H9 (cell line): ENCODE results near the gene PLCZ1. TPM values are rescaled to one million over a fixed set of nuclear protein-coding genes. Genes with fewer than 3 reads are reported as not detected.
A peak's percentile ranks its signal among the peaks of the same experiment; 100 is the strongest.

Experiments used
- DNase-seq: peaks from one replicate; pipeline ENCODE4 v3.0.0-alpha.2; 2017
- H2AFZ ChIP-seq: one replicate; pipeline ENCODE4 v1.6.1; 2013; ENCODE audit warnings: mild to moderate bottlenecking, low read length, control low read depth, moderate library complexity
- H2AK5ac ChIP-seq: 2 replicates; pipeline ENCODE4 v1.6.1; 2013; ENCODE audit warnings: low read length, control low read depth, mixed read lengths; ENCODE audit not compliant: insufficient read length
- H2BK120ac ChIP-seq: one replicate; pipeline ENCODE4 v1.6.1; 2013; ENCODE audit warnings: low read depth, mild to moderate bottlenecking, low read length, control low read depth, inconsistent platforms; ENCODE audit not compliant: poor library complexity, severe bottlenecking
- H2BK12ac ChIP-seq: 2 replicates; pipeline ENCODE4 v1.6.1; 2013; ENCODE audit warnings: low read length, control low read depth, mixed read lengths, low read depth; ENCODE audit not compliant: insufficient read length
- H2BK15ac ChIP-seq: 2 replicates; pipeline ENCODE4 v1.6.1; 2013; ENCODE audit warnings: low read depth, low read length, control low read depth
- H2BK20ac ChIP-seq: one replicate; pipeline ENCODE4 v1.6.1; 2013; ENCODE audit warnings: low read depth, mild to moderate bottlenecking, low read length, control low read depth, inconsistent platforms; ENCODE audit not compliant: poor library complexity, severe bottlenecking
- H2BK5ac ChIP-seq: 2 replicates; pipeline ENCODE4 v1.6.1; 2013; ENCODE audit warnings: low read length, control low read depth, mixed read lengths; ENCODE audit not compliant: insufficient read length
- H3K14ac ChIP-seq: 2 replicates; pipeline ENCODE4 v1.6.1; 2013; ENCODE audit warnings: low read length, control low read depth; ENCODE audit not compliant: insufficient read depth
- H3K18ac ChIP-seq: 2 replicates; pipeline ENCODE4 v1.6.1; 2013; ENCODE audit warnings: low read depth, mild to moderate bottlenecking, mixed read lengths, low read length, control low read depth; ENCODE audit not compliant: insufficient read length
- H3K23ac ChIP-seq: 2 replicates; pipeline ENCODE4 v1.6.1; 2013; ENCODE audit warnings: low read length, control low read depth, mixed read lengths, low read depth; ENCODE audit not compliant: insufficient read length
- H3K23me2 ChIP-seq: 2 replicates; pipeline ENCODE4 v1.6.1; 2013; ENCODE audit warnings: low read depth, mild to moderate bottlenecking, mixed read lengths, low read length, control low read depth; ENCODE audit not compliant: insufficient read length, poor library complexity, severe bottlenecking
- H3K27ac ChIP-seq: 2 replicates; pipeline ENCODE4 v1.5.1; 2013; ENCODE audit warnings: low read length, control low read depth, mixed read lengths, low read depth; ENCODE audit not compliant: insufficient read length
- H3K27me3 ChIP-seq: 2 replicates; pipeline ENCODE4 v1.6.1; 2013; ENCODE audit warnings: low read length, control low read depth, inconsistent platforms; ENCODE audit not compliant: insufficient read depth
- H3K4ac ChIP-seq: 2 replicates; pipeline ENCODE4 v1.6.1; 2013; ENCODE audit warnings: low read depth, mild to moderate bottlenecking, control low read depth, inconsistent platforms, low read length, moderate library complexity
- H3K4me1 ChIP-seq: 2 replicates; pipeline ENCODE4 v1.6.1; 2013; ENCODE audit warnings: low read length, control low read depth, inconsistent platforms; ENCODE audit not compliant: insufficient read depth
- H3K4me2 ChIP-seq: 2 replicates; pipeline ENCODE4 v1.6.1; 2013; ENCODE audit warnings: low read length, control low read depth, mixed read lengths; ENCODE audit not compliant: insufficient read length, insufficient read depth
- H3K56ac ChIP-seq: 2 replicates; pipeline ENCODE4 v1.6.1; 2013; ENCODE audit warnings: low read depth, mild to moderate bottlenecking, mixed read lengths, low read length, control low read depth; ENCODE audit not compliant: insufficient read length
- H3K79me1 ChIP-seq: 2 replicates; pipeline ENCODE4 v1.6.1; 2013; ENCODE audit warnings: low read depth, mild to moderate bottlenecking, moderate library complexity, low read length, control low read depth, inconsistent platforms; ENCODE audit not compliant: insufficient read depth, poor library complexity, severe bottlenecking
- H3K79me2 ChIP-seq: 2 replicates; pipeline ENCODE4 v1.6.1; 2013; ENCODE audit warnings: low read length, control low read depth, inconsistent platforms; ENCODE audit not compliant: insufficient read depth
- H3K9ac ChIP-seq: 2 replicates; pipeline ENCODE4 v1.6.1; 2013; ENCODE audit warnings: low read length, control low read depth, mixed read lengths; ENCODE audit not compliant: insufficient read length; ENCODE audit errors: extremely low read depth
- H3K9me3 ChIP-seq: one replicate; pipeline ENCODE4 v1.6.1; 2013; ENCODE audit warnings: low read depth, low read length, inconsistent platforms; ENCODE audit not compliant: control insufficient read depth
- H3T11ph ChIP-seq: one replicate; pipeline ENCODE4 v1.6.1; 2013; ENCODE audit warnings: mild to moderate bottlenecking, low read length, control low read depth, inconsistent platforms
- H4K20me1 ChIP-seq: one replicate; pipeline ENCODE4 v1.6.1; 2013; ENCODE audit not compliant: control insufficient read depth, insufficient read length, insufficient read depth
- H4K5ac ChIP-seq: 2 replicates; pipeline ENCODE4 v1.6.1; 2013; ENCODE audit warnings: low read depth, mild to moderate bottlenecking, mixed read lengths, low read length, control low read depth; ENCODE audit not compliant: insufficient read length
- H4K8ac ChIP-seq: replicated peaks from 2 replicates; pipeline ENCODE4 v1.6.1; 2013; ENCODE audit warnings: low read length, control low read depth, mixed read lengths, low read depth; ENCODE audit not compliant: insufficient read length
- H4K91ac ChIP-seq: 2 replicates; pipeline ENCODE4 v1.6.1; 2013; ENCODE audit warnings: low read depth, mild to moderate bottlenecking, moderate library complexity, mixed read lengths, low read length, control low read depth; ENCODE audit not compliant: insufficient read length
- H3K27ac Mint-ChIP-seq, 3 experiments: 2 replicates in 2 of 3; 3 replicates in 1 of 3; pipeline ENCODE4 v1.8.0; 2020 to 2021; ENCODE audit warnings: mixed read lengths in 3 of 3, mild to moderate bottlenecking in 1 of 3, moderate library complexity in 1 of 3
- H3K27me3 Mint-ChIP-seq: 2 replicates; pipeline ENCODE4 v1.8.0; 2021; ENCODE audit warnings: low read depth, mild to moderate bottlenecking, moderate library complexity, mixed read lengths
- H3K36me3 Mint-ChIP-seq, 3 experiments: 2 replicates in 2 of 3; 3 replicates in 1 of 3; pipeline ENCODE4 v1.8.0; 2020 to 2021; ENCODE audit warnings: low read depth in 3 of 3, mixed read lengths in 3 of 3; ENCODE audit not compliant: insufficient read depth in 1 of 3
- H3K4me1 Mint-ChIP-seq, 2 experiments: 2 replicates each; pipeline ENCODE4 v1.8.0; 2020; ENCODE audit warnings: mixed read lengths in 2 of 2
- H3K4me3 Mint-ChIP-seq, 2 experiments: 2 replicates in 1 of 2; 3 replicates in 1 of 2; pipeline ENCODE4 v1.8.0; 2020 to 2021; ENCODE audit warnings: mild to moderate bottlenecking in 2 of 2, mixed read lengths in 2 of 2, moderate library complexity in 1 of 2
- H3K9me3 Mint-ChIP-seq, 2 experiments: 2 replicates in 1 of 2; 3 replicates in 1 of 2; pipeline ENCODE4 v1.8.0; 2020; ENCODE audit warnings: mild to moderate bottlenecking in 2 of 2, mixed read lengths in 2 of 2, moderate library complexity in 1 of 2
- WGBS: extraction: QIAGEN DNeasy Blood & Tissue Kit; methylation state at CpG from one replicate; pipeline ENCODE4 v1.1.7; 2013; ENCODE audit warnings: missing lambda C conversion rate, low lambda C conversion rate, mixed read lengths; ENCODE audit not compliant: insufficient read length; ENCODE audit errors: extremely low coverage; 5-methylcytosine and 5-hydroxymethylcytosine counted together
- total RNA-seq: library from RNA; stranded (reverse); gene quantifications from 2 replicates; pipeline ENCODE4 v1.2.1, GENCODE V29; 2021
- TF ChIP-seq, protein P1 (sequence below): fragments of 200-600 bp; sonication (generic); conservative IDR thresholded peaks from 3 replicates; pipeline ENCODE4 v1.8.0; 2021; ENCODE audit warnings: antibody characterized with exemption, mild to moderate bottlenecking

PLCZ1 gene
- total RNA-seq, 1 experiment from 2014 or later: not detected

GRCh38 chr12:18643681-18644080 is 94.1 kb downstream of the PLCZ1 start:
- H3K4ac ChIP-seq: no peak overlapping the region
- H3K56ac ChIP-seq: no peak overlapping the region
- H2BK20ac ChIP-seq: no peak overlapping the region
- H3K4me1 ChIP-seq: no peaks in the 10 kb centered on the region
- H3K23me2 ChIP-seq: no peaks in the 10 kb centered on the region
- no peak overlapping the region for H3K27ac ChIP-seq
- H3T11ph ChIP-seq: no peak overlapping the region
- no peak overlapping the region for H3K4me2 ChIP-seq
- Mint-ChIP-seq H3K4me3 (no peak overlapping the region), H3K27ac (peak overlapping the region in 1 of 3 experiments; percentile 8; a peak in 1 of 7 replicates), H3K4me1 (no peaks in the 10 kb centered on the region; a peak in 2 of 4 replicates), H3K9me3 (no peaks in the 10 kb centered on the region), H3K36me3 (no peaks in the 10 kb centered on the region), H3K27me3 (no peaks in the 10 kb centered on the region)
- H2AK5ac ChIP-seq: no peak overlapping the region
- no peaks in the 10 kb centered on the region for H3K79me2 ChIP-seq
- no peak overlapping the region for H3K9ac ChIP-seq
- H3K23ac ChIP-seq: no peak overlapping the region
- H4K20me1 ChIP-seq: no peaks in the 10 kb centered on the region
- no peak overlapping the region for H2BK5ac ChIP-seq
- no peak overlapping the region for H4K91ac ChIP-seq
- no peaks in the 10 kb centered on the region for H3K27me3 ChIP-seq
- no peaks in the 10 kb centered on the region for H3K9me3 ChIP-seq
- H2AFZ ChIP-seq: no peak overlapping the region
- TF ChIP-seq, protein P1, sequence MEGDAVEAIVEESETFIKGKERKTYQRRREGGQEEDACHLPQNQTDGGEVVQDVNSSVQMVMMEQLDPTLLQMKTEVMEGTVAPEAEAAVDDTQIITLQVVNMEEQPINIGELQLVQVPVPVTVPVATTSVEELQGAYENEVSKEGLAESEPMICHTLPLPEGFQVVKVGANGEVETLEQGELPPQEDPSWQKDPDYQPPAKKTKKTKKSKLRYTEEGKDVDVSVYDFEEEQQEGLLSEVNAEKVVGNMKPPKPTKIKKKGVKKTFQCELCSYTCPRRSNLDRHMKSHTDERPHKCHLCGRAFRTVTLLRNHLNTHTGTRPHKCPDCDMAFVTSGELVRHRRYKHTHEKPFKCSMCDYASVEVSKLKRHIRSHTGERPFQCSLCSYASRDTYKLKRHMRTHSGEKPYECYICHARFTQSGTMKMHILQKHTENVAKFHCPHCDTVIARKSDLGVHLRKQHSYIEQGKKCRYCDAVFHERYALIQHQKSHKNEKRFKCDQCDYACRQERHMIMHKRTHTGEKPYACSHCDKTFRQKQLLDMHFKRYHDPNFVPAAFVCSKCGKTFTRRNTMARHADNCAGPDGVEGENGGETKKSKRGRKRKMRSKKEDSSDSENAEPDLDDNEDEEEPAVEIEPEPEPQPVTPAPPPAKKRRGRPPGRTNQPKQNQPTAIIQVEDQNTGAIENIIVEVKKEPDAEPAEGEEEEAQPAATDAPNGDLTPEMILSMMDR: no peak
- no peak overlapping the region for H2BK12ac ChIP-seq
- no peak overlapping the region for H4K8ac ChIP-seq
- no peak overlapping the region for H3K18ac ChIP-seq
- no peak overlapping the region for H4K5ac ChIP-seq
- H2BK15ac ChIP-seq: no peak overlapping the region
- H2BK120ac ChIP-seq: no peak overlapping the region
- WGBS: no CpG with 5 or more reads among the region's 5 CpGs
- no peak overlapping the region for H3K14ac ChIP-seq
- no peak for DNase-seq
- no peaks in the 10 kb centered on the region for H3K79me1 ChIP-seq
